Fibroblast of lung (primary cell): ENCODE measurements around the gene SUPT3H. TPM values are rescaled to one million over a fixed set of nuclear protein-coding genes. Genes with fewer than 3 reads are reported as not detected.
A peak's percentile ranks its signal among the peaks of the same experiment; 100 is the strongest.

Experiments
- DNase-seq, 2 donors: peaks; one replicate each; pipeline versions ENCODE4 v3.0.0 to v3.0.0-alpha.2; 2010; ENCODE audit warnings: low read depth in 2 of 2
- H2AFZ ChIP-seq: 2 replicates; pipeline ENCODE4 v1.5.1; 2012; ENCODE audit warnings: low read length, control low read depth, inconsistent platforms
- H3K27ac ChIP-seq: 2 replicates; pipeline ENCODE4 v1.5.1; 2011; ENCODE audit warnings: low read length, control low read depth; ENCODE audit not compliant: insufficient read depth
- H3K27me3 ChIP-seq: 2 replicates; pipeline ENCODE4 v1.5.1; 2011; ENCODE audit warnings: mild to moderate bottlenecking, low read length; ENCODE audit not compliant: control insufficient read depth, insufficient read depth
- H3K36me3 ChIP-seq: 2 replicates; pipeline ENCODE4 v1.5.1; 2011; ENCODE audit warnings: low read length; ENCODE audit not compliant: control insufficient read depth, insufficient read depth
- H3K4me1 ChIP-seq: 2 replicates; pipeline ENCODE4 v1.5.1; 2011; ENCODE audit warnings: low read length; ENCODE audit not compliant: control insufficient read depth, insufficient read depth; ENCODE audit errors: extremely low read depth
- H3K4me2 ChIP-seq: 2 replicates; pipeline ENCODE4 v1.5.1; 2011; ENCODE audit warnings: low read length, control low read depth; ENCODE audit not compliant: insufficient read depth; ENCODE audit errors: extremely low read depth
- H3K4me3 ChIP-seq, 4 experiments: fragments of 200-600 bp in 1 of 4; sonication (generic) in 1 of 4; replicated peaks in 1 of 4; 2 replicates each; pipeline ENCODE4 v1.5.1; 2011 to 2016; ENCODE audit warnings: low read length in 4 of 4, low read depth in 3 of 4, mild to moderate bottlenecking in 3 of 4, control low read depth in 2 of 4, inconsistent platforms in 1 of 4, mixed read lengths in 1 of 4; ENCODE audit not compliant: insufficient read depth in 1 of 4; ENCODE audit errors: control extremely low read depth in 1 of 4
- H3K79me2 ChIP-seq: 2 replicates; pipeline ENCODE4 v1.5.1; 2012; ENCODE audit warnings: mild to moderate bottlenecking, low read length, inconsistent platforms; ENCODE audit not compliant: control insufficient read depth, insufficient read depth
- H3K9ac ChIP-seq: 2 replicates; pipeline ENCODE4 v1.5.1; 2011; ENCODE audit warnings: mild to moderate bottlenecking, low read length, control low read depth; ENCODE audit not compliant: insufficient read depth
- H3K9me3 ChIP-seq: 2 replicates; pipeline ENCODE4 v1.5.1; 2012; ENCODE audit warnings: low read depth, low read length; ENCODE audit not compliant: control insufficient read depth, insufficient read depth
- H4K20me1 ChIP-seq: 2 replicates; pipeline ENCODE4 v1.5.1; 2011; ENCODE audit warnings: low read length; ENCODE audit not compliant: control insufficient read depth, insufficient read depth; ENCODE audit errors: extremely low read depth
- CTCF ChIP-seq, 2 donors: IDR thresholded peaks in 1 of 2; conservative IDR thresholded peaks in 1 of 2; 1 replicate in 1 of 2; 2 replicates in 1 of 2; pipeline ENCODE4 v1.5.1; 2011 to 2012; ENCODE audit warnings: low read length in 2 of 2, control low read depth in 1 of 2, inconsistent platforms in 1 of 2, low read depth in 1 of 2, mild to moderate bottlenecking in 1 of 2
- EZH2 ChIP-seq: IDR thresholded peaks from 2 replicates; pipeline ENCODE4 v1.5.1; 2012; ENCODE audit warnings: low read length, control low read depth, mild to moderate bottlenecking; ENCODE audit errors: missing control alignments
- polyA plus RNA-seq, 2 donors: library from polyadenylated mRNA; depleted of rRNA in 1 of 2; stranded (reverse) in 1 of 2; unstranded in 1 of 2; fragments of >200 nt; gene quantifications; 2 replicates each; pipeline ENCODE4 v1.2.1, GENCODE V29; 2011 to 2012; ENCODE audit warnings: missing spikeins in 1 of 2
- total RNA-seq: library from RNA; depleted of rRNA; stranded (reverse); fragments of >200 nt; gene quantifications from 2 replicates; pipeline ENCODE4 v1.2.1, GENCODE V29; 2014

The SUPT3H gene
- total and polyA plus RNA-seq, 2 donors (not counting 1 experiment from before 2014, with no cell fraction given): 8.3 to 8.5 TPM

- Histone ChIP-seq H3K9me3 (no peaks in the 10 kb centered on the region), H3K4me2 (no peak overlapping the region), H3K4me1 (no peaks in the 10 kb centered on the region), H3K27me3 (no peaks in the 10 kb centered on the region), H3K27ac (no peak overlapping the region), H3K9ac (no peak overlapping the region), H3K36me3 (no peaks in the 10 kb centered on the region), H3K79me2 (no peaks in the 10 kb centered on the region), H2AFZ (no peak overlapping the region), H3K4me3 (no peak overlapping the region), H4K20me1 (no peaks in the 10 kb centered on the region)
- TF ChIP-seq CTCF (conservative IDR thresholded peaks at IDR 0.05 in 1 of 2, IDR thresholded peaks at IDR 0.05 in 1 of 2; ENCODE audit: low read depth in 1 of 2, low read length in 2 of 2) (no peak), EZH2 (no peak)
- no peak for DNase-seq
These were observed 353.1 kb downstream of the SUPT3H start for GRCh38 chr6:45024610-45025009.

- H4K20me1 ChIP-seq: no peaks in the 10 kb centered on the region
- H3K27ac ChIP-seq: no peak overlapping the region
- no peaks in the 10 kb centered on the region for H3K27me3 ChIP-seq
- H3K4me2 ChIP-seq: no peak overlapping the region
- no peaks in the 10 kb centered on the region for H3K36me3 ChIP-seq
- TF ChIP-seq CTCF (conservative IDR thresholded peaks at IDR 0.05 in 1 of 2, IDR thresholded peaks at IDR 0.05 in 1 of 2; ENCODE audit: low read depth in 1 of 2, low read length in 2 of 2) (no peak), EZH2 (no peak)
- DNase-seq: peak; percentile 7 to 34
- no peaks in the 10 kb centered on the region for H3K9me3 ChIP-seq
- H3K79me2 ChIP-seq: no peaks in the 10 kb centered on the region
- H3K4me3 ChIP-seq: no peak overlapping the region
- H2AFZ ChIP-seq: no peak overlapping the region
- no peak overlapping the region for H3K9ac ChIP-seq
- H3K4me1 ChIP-seq: no peaks in the 10 kb centered on the region
These were observed 356.1 kb downstream of the SUPT3H start for GRCh38 chr6:45021676-45022075.

- no peaks in the 10 kb centered on the region for H3K36me3 ChIP-seq
- DNase-seq: no peak
- no peaks in the 10 kb centered on the region for H3K79me2 ChIP-seq
- H3K27ac ChIP-seq: no peak overlapping the region
- H3K4me1 ChIP-seq: no peaks in the 10 kb centered on the region
- no peak overlapping the region for H3K4me3 ChIP-seq
- H3K4me2 ChIP-seq: no peak overlapping the region
- no peak for TF ChIP-seq CTCF (conservative IDR thresholded peaks at IDR 0.05 in 1 of 2, IDR thresholded peaks at IDR 0.05 in 1 of 2; ENCODE audit: low read depth in 1 of 2, low read length in 2 of 2)
- no peak for TF ChIP-seq EZH2
- no peak overlapping the region for H2AFZ ChIP-seq
- no peaks in the 10 kb centered on the region for H4K20me1 ChIP-seq
- no peaks in the 10 kb centered on the region for H3K27me3 ChIP-seq
- H3K9ac ChIP-seq: no peak overlapping the region
- H3K9me3 ChIP-seq: no peaks in the 10 kb centered on the region
These were observed 365.0 kb downstream of the SUPT3H start for GRCh38 chr6:45012687-45013086.
